RPMI7951 (cell line): Measurements from ENCODE around the gene EFEMP1. TPM values are rescaled to one million over a fixed set of nuclear protein-coding genes. Genes with fewer than 3 reads are reported as not detected.
"Not testable (repeated sequence)": the region's sequence is repeated elsewhere in the genome, so short reads cannot be mapped to it uniquely, and the experiment has no call there.

Source experiments
- DNase-seq: peaks from one replicate; pipeline ENCODE4 v3.0.0-alpha.2; 2012; ENCODE audit warnings: low read depth
- total RNA-seq: library from RNA; depleted of rRNA; stranded (reverse); fragments of >200 nt; shearing (Covaris generic); gene quantifications from 2 replicates; pipeline ENCODE4 v1.2.3, GENCODE V29; 2014

Gene EFEMP1
- total RNA-seq, 1 experiment from 2014 or later: 3.7 TPM

- DNase-seq: no peak
These were observed 58.3 kb downstream of the EFEMP1 start for GRCh38 chr2:55865096-55865835.

- no peak for DNase-seq
These were observed 59.1 kb downstream of the EFEMP1 start for GRCh38 chr2:55864351-55865084.

- DNase-seq: peak; percentile 95
These were observed 60.8 kb downstream of the EFEMP1 start for GRCh38 chr2:55862673-55863390.

GRCh38 chr2:55862246-55862645, 61.3 kb downstream of the EFEMP1 start:
- DNase-seq: peak; percentile 71

- DNase-seq: no peak
These were observed 61.8 kb downstream of the EFEMP1 start for GRCh38 chr2:55861733-55862132.

- no peak for DNase-seq
These were observed 62.8 kb downstream of the EFEMP1 start for GRCh38 chr2:55860832-55861231.

- DNase-seq: no peak
These were observed 63.7 kb downstream of the EFEMP1 start for GRCh38 chr2:55859875-55860274.

- no peak for DNase-seq
These were observed 65.8 kb downstream of the EFEMP1 start for GRCh38 chr2:55857766-55858165.

GRCh38 chr2:55856936-55857335, 66.6 kb downstream of the EFEMP1 start:
- no peak for DNase-seq

GRCh38 chr2:55848096-55848495, 75.5 kb downstream of the EFEMP1 start:
- DNase-seq: no peak

- no peak for DNase-seq
These were observed 77.2 kb downstream of the EFEMP1 start for GRCh38 chr2:55846426-55846825.

GRCh38 chr2:55844986-55845385, 78.6 kb downstream of the EFEMP1 start:
- no peak for DNase-seq

- DNase-seq: no peak
These were observed 79.6 kb downstream of the EFEMP1 start for GRCh38 chr2:55843994-55844345.

- DNase-seq: peak; percentile 41
These were observed 80.2 kb downstream of the EFEMP1 start for GRCh38 chr2:55843096-55843993.

GRCh38 chr2:55842046-55842445, 81.5 kb downstream of the EFEMP1 start:
- DNase-seq: peak; percentile 41

- no peak for DNase-seq
These were observed 83.1 kb downstream of the EFEMP1 start for GRCh38 chr2:55840460-55840859.

- DNase-seq: peak; percentile 9
These were observed 84.3 kb downstream of the EFEMP1 start for GRCh38 chr2:55839182-55839819.

GRCh38 chr2:55838653-55839052, 84.9 kb downstream of the EFEMP1 start:
- no peak for DNase-seq

GRCh38 chr2:55838117-55838516, 85.5 kb downstream of the EFEMP1 start:
- not testable (repeated sequence) for DNase-seq

- no peak for DNase-seq
These were observed 86.5 kb downstream of the EFEMP1 start for GRCh38 chr2:55837073-55837472.
